Epithelial cell of proximal tubule (primary cell): ENCODE measurements around the gene RABGAP1L. TPM values are rescaled to one million over a fixed set of nuclear protein-coding genes. Genes with fewer than 3 reads are reported as not detected.

Source experiments
- DNase-seq: peaks from one replicate; pipeline ENCODE4 v3.0.0-alpha.2; 2011; ENCODE audit warnings: low read depth
- H3K4me3 ChIP-seq: 2 replicates; pipeline ENCODE4 v1.5.1; 2011; ENCODE audit warnings: low read depth, mild to moderate bottlenecking, low read length
- total RNA-seq: library from RNA; depleted of rRNA; stranded (reverse); fragments of >200 nt; gene quantifications from 2 replicates; pipeline ENCODE4 v1.2.3, GENCODE V29; 2015
- TF ChIP-seq, protein P1 (sequence below): conservative IDR thresholded peaks from 2 replicates; pipeline ENCODE4 v1.5.1; 2012; ENCODE audit warnings: low read depth, mild to moderate bottlenecking, low read length

Gene RABGAP1L
- total RNA-seq, 1 donor from 2014 or later = 16.3 TPM

DNA sequence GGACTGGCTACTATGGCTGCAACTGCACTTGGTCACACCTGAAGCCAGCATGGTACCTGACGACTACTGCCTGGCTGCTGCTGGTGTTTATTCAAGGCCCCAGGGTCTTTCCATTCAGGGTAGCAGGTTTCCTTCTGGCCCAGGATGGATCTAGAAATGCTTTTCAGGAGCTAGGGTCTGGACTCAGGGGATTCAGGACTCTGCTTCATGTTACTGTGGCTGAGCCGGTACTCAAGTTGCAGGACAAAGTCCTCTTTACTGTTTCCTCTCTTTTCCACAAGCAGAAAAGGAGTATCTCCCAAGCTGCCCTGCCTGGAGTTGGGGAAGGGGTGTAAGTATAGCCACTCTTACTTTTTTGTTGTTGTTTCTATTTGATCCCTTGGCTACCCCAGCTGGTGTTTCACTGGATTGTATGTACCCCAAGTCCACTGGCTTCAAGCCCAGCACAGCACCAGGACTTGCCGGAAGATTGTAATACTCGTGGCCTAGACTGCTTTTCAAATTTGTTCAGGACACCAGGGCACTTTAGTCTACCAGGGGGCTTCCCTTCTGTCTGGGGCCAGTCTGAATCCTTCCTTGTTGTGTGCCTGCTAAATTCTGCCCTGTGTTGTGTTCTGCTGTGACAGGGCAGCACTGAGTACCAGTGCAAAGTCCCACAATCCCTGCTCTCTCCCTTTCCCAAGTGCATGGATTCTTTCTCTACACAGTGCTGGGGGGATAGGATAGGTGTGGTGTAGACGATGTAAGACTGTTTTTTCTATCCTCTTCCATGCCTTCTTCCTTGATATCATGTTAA is 536.9 kb downstream of the RABGAP1L start:
- DNase-seq = no peak
- no peak overlapping the region for H3K4me3 ChIP-seq
- TF ChIP-seq, protein P1, sequence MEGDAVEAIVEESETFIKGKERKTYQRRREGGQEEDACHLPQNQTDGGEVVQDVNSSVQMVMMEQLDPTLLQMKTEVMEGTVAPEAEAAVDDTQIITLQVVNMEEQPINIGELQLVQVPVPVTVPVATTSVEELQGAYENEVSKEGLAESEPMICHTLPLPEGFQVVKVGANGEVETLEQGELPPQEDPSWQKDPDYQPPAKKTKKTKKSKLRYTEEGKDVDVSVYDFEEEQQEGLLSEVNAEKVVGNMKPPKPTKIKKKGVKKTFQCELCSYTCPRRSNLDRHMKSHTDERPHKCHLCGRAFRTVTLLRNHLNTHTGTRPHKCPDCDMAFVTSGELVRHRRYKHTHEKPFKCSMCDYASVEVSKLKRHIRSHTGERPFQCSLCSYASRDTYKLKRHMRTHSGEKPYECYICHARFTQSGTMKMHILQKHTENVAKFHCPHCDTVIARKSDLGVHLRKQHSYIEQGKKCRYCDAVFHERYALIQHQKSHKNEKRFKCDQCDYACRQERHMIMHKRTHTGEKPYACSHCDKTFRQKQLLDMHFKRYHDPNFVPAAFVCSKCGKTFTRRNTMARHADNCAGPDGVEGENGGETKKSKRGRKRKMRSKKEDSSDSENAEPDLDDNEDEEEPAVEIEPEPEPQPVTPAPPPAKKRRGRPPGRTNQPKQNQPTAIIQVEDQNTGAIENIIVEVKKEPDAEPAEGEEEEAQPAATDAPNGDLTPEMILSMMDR = no peak

DNA sequence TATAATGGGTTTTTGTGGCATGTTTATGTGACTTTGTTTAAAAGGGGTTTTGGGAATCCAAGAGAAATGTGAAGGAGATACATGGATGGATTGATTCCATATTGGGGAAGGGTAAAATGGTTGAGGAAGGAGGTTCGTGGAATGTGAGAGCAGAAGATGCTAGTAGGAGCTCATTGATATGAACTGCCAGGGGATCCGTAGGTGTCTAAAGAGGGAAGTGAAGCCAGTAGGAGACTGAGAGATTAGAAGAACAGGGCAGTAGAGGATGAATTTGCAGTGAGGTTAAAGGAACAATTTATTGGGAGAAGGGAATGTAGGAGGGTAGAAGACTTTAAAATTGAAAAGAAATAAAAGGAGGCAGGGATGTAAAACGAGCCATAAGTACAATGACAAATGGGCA is 541.0 kb downstream of the RABGAP1L start:
- TF ChIP-seq, protein P1 = no peak
- DNase-seq = no peak
- H3K4me3 ChIP-seq = no peak overlapping the region

DNA sequence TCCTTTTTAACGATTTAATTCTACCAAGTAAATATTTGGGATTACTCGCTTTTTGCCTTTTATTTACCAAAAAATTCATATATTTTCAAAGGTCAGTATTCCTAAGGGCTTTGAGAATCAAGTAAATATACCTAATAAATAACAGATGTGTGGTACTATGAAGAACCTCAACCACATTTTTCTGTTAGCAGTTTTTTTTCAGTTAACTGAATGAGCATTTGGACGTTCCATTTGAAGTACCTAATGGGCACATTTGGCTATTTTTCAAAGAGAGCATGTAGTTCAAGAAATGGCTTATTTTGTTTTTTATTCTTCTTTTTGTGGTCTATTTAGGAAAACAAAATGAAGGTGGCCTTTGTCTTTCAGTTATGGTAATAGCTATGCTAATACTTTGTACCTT is 541.5 kb downstream of the RABGAP1L start:
- TF ChIP-seq, protein P1 = no peak
- no peak overlapping the region for H3K4me3 ChIP-seq
- no peak for DNase-seq

GRCh38 chr1:174701565-174701964 is 542.2 kb downstream of the RABGAP1L start:
- DNase-seq = no peak
- TF ChIP-seq, protein P1 = no peak
- H3K4me3 ChIP-seq = no peak overlapping the region

DNA sequence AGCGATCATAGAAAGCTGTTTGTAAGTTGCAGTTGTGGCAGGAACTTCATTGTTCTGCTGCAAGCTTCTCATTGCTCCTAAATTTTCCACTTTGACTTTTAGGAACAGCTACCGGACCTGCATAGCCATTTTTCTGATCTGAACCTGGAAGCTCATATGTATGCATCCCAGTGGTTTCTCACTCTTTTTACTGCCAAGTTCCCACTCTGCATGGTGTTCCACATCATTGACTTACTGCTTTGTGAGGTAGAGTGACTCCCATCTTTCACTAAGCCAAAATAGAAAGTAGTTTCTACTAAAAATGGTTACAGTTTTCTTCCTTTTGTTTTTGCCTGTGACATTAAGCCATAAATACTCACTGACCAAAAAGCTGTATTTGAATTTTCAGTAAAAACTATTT is 542.7 kb downstream of the RABGAP1L start:
- no peak for DNase-seq
- TF ChIP-seq, protein P1 = no peak
- H3K4me3 ChIP-seq = no peak overlapping the region

DNA sequence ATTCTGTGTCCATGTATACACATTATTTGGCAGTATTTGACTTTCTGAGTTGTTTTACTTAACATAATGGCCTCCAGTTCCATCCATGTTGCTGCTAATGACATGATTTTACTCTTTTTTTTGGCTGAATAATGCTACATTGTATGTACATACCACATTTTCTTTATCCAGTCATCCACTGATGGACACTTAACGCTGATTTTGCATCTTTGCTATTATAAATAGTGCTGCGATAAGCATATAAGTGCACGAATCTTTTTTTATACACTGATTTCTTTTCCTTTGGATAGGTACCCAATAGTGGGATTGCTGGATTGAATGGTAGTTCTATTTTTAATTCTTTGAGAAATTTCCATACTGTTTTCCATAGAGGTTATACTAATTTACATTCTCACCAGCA is 544.0 kb downstream of the RABGAP1L start:
- DNase-seq = no peak
- TF ChIP-seq, protein P1 = no peak
- H3K4me3 ChIP-seq = no peak overlapping the region

GRCh38 chr1:174704300-174704699 is 545.0 kb downstream of the RABGAP1L start:
- DNase-seq = no peak
- TF ChIP-seq, protein P1 = no peak
- H3K4me3 ChIP-seq = no peak overlapping the region
